Measurements from ENCODE around the gene FOXJ1.

The FOXJ1 gene

DNA sequence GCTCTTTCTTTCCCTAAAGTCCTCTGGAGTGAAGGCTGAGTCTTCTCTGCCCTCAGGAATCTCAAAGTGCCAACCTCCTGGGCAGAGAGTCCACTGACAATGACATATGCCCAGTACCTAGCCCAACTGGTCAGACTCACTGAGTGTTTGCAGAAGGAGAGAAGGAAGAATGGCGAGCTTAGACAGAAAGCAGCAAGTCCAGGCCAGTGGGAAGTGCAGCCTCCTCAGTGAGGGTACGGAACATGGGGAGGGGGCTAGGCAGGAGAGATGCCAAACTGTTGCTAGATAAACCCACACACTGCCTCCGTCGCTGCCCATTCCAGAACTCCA lies 38.1 kb downstream of the FOXJ1 start:
- TF ChIP-seq, protein P1, sequence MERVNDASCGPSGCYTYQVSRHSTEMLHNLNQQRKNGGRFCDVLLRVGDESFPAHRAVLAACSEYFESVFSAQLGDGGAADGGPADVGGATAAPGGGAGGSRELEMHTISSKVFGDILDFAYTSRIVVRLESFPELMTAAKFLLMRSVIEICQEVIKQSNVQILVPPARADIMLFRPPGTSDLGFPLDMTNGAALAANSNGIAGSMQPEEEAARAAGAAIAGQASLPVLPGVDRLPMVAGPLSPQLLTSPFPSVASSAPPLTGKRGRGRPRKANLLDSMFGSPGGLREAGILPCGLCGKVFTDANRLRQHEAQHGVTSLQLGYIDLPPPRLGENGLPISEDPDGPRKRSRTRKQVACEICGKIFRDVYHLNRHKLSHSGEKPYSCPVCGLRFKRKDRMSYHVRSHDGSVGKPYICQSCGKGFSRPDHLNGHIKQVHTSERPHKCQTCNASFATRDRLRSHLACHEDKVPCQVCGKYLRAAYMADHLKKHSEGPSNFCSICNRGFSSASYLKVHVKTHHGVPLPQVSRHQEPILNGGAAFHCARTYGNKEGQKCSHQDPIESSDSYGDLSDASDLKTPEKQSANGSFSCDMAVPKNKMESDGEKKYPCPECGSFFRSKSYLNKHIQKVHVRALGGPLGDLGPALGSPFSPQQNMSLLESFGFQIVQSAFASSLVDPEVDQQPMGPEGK (CRISPR knock-in tag; IDR thresholded peaks at IDR 0.05; ENCODE audit: borderline replicate concordance), result no peak
- no peak for TF ChIP-seq GLIS3 (CRISPR knock-in tag; IDR thresholded peaks at IDR 0.05)
- no peak for TF ChIP-seq ESRRG (CRISPR knock-in tag; IDR thresholded peaks at IDR 0.05)
- no peak for TF ChIP-seq ZFP3 (CRISPR knock-in tag; IDR thresholded peaks at IDR 0.05)
- no peak for TF ChIP-seq ZC3H10 (CRISPR knock-in tag; IDR thresholded peaks at IDR 0.05)
- TF ChIP-seq RARB (CRISPR knock-in tag; IDR thresholded peaks at IDR 0.05), result no peak
- TF ChIP-seq, protein P2, sequence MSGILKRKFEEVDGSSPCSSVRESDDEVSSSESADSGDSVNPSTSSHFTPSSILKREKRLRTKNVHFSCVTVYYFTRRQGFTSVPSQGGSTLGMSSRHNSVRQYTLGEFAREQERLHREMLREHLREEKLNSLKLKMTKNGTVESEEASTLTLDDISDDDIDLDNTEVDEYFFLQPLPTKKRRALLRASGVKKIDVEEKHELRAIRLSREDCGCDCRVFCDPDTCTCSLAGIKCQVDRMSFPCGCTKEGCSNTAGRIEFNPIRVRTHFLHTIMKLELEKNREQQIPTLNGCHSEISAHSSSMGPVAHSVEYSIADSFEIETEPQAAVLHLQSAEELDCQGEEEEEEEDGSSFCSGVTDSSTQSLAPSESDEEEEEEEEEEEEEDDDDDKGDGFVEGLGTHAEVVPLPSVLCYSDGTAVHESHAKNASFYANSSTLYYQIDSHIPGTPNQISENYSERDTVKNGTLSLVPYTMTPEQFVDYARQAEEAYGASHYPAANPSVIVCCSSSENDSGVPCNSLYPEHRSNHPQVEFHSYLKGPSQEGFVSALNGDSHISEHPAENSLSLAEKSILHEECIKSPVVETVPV (CRISPR knock-in tag; IDR thresholded peaks at IDR 0.05), result no peak
- TF ChIP-seq, protein P3, sequence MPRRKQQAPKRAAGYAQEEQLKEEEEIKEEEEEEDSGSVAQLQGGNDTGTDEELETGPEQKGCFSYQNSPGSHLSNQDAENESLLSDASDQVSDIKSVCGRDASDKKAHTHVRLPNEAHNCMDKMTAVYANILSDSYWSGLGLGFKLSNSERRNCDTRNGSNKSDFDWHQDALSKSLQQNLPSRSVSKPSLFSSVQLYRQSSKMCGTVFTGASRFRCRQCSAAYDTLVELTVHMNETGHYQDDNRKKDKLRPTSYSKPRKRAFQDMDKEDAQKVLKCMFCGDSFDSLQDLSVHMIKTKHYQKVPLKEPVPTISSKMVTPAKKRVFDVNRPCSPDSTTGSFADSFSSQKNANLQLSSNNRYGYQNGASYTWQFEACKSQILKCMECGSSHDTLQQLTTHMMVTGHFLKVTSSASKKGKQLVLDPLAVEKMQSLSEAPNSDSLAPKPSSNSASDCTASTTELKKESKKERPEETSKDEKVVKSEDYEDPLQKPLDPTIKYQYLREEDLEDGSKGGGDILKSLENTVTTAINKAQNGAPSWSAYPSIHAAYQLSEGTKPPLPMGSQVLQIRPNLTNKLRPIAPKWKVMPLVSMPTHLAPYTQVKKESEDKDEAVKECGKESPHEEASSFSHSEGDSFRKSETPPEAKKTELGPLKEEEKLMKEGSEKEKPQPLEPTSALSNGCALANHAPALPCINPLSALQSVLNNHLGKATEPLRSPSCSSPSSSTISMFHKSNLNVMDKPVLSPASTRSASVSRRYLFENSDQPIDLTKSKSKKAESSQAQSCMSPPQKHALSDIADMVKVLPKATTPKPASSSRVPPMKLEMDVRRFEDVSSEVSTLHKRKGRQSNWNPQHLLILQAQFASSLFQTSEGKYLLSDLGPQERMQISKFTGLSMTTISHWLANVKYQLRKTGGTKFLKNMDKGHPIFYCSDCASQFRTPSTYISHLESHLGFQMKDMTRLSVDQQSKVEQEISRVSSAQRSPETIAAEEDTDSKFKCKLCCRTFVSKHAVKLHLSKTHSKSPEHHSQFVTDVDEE (CRISPR knock-in tag; IDR thresholded peaks at IDR 0.05), result no peak
- no peak for TF ChIP-seq TOX (CRISPR knock-in tag; IDR thresholded peaks at IDR 0.05; ENCODE audit: borderline replicate concordance)
- TF ChIP-seq ISL1 (CRISPR knock-in tag; IDR thresholded peaks at IDR 0.05), result no peak
- no peak for TF ChIP-seq SNAI2 (CRISPR knock-in tag; IDR thresholded peaks at IDR 0.05)
- TF ChIP-seq CSDC2 (CRISPR knock-in tag; IDR thresholded peaks at IDR 0.05), result no peak
- no peak for TF ChIP-seq ZNF70 (CRISPR knock-in tag; IDR thresholded peaks at IDR 0.05)
- TF ChIP-seq BACH2 (CRISPR knock-in tag; IDR thresholded peaks at IDR 0.05; ENCODE audit: borderline replicate concordance), result no peak
- no peak for TF ChIP-seq OSR1 (CRISPR knock-in tag; IDR thresholded peaks at IDR 0.05)
- peak; percentile 41 for ATAC-seq

DNA sequence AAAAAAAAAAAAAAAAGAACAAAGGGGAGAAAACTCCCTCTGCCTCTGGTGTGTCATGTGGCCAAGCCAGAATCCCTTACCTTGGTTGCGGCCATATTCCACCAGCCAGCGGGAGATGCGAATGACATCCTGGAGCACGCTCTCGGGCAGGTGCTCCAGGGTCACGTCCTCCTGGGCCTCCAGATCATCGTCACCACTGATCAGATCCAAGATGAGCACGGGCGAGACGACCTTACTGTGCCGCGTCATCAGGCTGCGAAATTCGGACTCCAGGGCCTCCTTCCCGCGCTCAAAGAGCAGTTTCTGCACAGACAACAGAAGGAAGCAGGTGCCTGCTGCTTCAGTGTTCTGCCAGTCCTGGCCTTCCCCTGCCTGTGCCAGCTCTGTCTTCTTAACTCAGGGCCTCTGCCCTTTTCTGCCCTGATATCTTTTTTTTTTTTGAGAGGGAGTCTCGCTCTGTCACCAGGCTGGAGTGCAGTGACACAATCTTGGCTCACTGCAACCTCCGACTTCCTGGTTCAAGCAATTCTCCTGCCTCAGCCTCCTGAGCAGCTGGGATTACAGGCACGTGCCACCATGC lies 43.2 kb downstream of the FOXJ1 start:
- TF ChIP-seq, protein P3 (CRISPR knock-in tag; IDR thresholded peaks at IDR 0.05), result no peak
- ATAC-seq, result no peak

- no peak for TF ChIP-seq ZFP3 (CRISPR knock-in tag; IDR thresholded peaks at IDR 0.05)
- no peak for TF ChIP-seq ZC3H10 (CRISPR knock-in tag; IDR thresholded peaks at IDR 0.05)
- TF ChIP-seq ESRRG (CRISPR knock-in tag; IDR thresholded peaks at IDR 0.05), result no peak
- TF ChIP-seq POU6F1 (CRISPR knock-in tag; IDR thresholded peaks at IDR 0.05; ENCODE audit: borderline replicate concordance, low read depth), result no peak
- TF ChIP-seq GLIS3 (CRISPR knock-in tag; IDR thresholded peaks at IDR 0.05), result no peak
- no peak for TF ChIP-seq PPARA (CRISPR knock-in tag; IDR thresholded peaks at IDR 0.05; ENCODE audit: borderline replicate concordance)
- TF ChIP-seq TCF4 (CRISPR knock-in tag; IDR thresholded peaks at IDR 0.05; ENCODE audit: borderline replicate concordance), result no peak
- no peak for TF ChIP-seq BACH2 (CRISPR knock-in tag; IDR thresholded peaks at IDR 0.05; ENCODE audit: borderline replicate concordance)
- TF ChIP-seq, protein P1 (CRISPR knock-in tag; IDR thresholded peaks at IDR 0.05; ENCODE audit: borderline replicate concordance), result no peak
- TF ChIP-seq CSDC2 (CRISPR knock-in tag; IDR thresholded peaks at IDR 0.05), result no peak
- no peak for ATAC-seq
These were observed 45.1 kb downstream of the FOXJ1 start for GRCh38 chr17:76095943-76096342.

All from SK-N-SH treated with all-trans-retinoic acid at 6 μM for 48 hours (cell line).